Measurements from ENCODE around the gene SEC31B.

GRCh38 chr10:100469756-100470155, 49.9 kb downstream of the SEC31B start:
- no peak for TF ChIP-seq POLR2A (IDR thresholded peaks at IDR 0.05)
- TF ChIP-seq, protein P1, sequence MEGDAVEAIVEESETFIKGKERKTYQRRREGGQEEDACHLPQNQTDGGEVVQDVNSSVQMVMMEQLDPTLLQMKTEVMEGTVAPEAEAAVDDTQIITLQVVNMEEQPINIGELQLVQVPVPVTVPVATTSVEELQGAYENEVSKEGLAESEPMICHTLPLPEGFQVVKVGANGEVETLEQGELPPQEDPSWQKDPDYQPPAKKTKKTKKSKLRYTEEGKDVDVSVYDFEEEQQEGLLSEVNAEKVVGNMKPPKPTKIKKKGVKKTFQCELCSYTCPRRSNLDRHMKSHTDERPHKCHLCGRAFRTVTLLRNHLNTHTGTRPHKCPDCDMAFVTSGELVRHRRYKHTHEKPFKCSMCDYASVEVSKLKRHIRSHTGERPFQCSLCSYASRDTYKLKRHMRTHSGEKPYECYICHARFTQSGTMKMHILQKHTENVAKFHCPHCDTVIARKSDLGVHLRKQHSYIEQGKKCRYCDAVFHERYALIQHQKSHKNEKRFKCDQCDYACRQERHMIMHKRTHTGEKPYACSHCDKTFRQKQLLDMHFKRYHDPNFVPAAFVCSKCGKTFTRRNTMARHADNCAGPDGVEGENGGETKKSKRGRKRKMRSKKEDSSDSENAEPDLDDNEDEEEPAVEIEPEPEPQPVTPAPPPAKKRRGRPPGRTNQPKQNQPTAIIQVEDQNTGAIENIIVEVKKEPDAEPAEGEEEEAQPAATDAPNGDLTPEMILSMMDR (IDR thresholded peaks at IDR 0.05) = no peak

Measured in Peyer's patch (tissue), 4 donors.